WTC11 (cell line): ENCODE results near the gene IFRD1.

ENCODE experiments used
- CTCF ChIP-seq: fragments of 200-600 bp; IDR thresholded peaks from 2 replicates; pipeline ENCODE4 v1.8.0; 2022; ENCODE audit warnings: antibody characterized with exemption
- ESRRA ChIP-seq: sonication (generic); formaldehyde crosslinking; IDR thresholded peaks from 2 replicates; pipeline ENCODE4 v1.8.1; 2022; ENCODE audit warnings: mild to moderate bottlenecking, missing genetic modification reagents, borderline replicate concordance
- HMGXB4 ChIP-seq: sonication (generic); formaldehyde crosslinking; IDR thresholded peaks from 2 replicates; pipeline ENCODE4 v1.8.1; 2023; ENCODE audit warnings: mild to moderate bottlenecking, moderate library complexity, missing genetic modification reagents
- MAX ChIP-seq: sonication (generic); formaldehyde crosslinking; IDR thresholded peaks from 2 replicates; pipeline ENCODE4 v1.8.0; 2022; ENCODE audit warnings: mild to moderate bottlenecking, missing genetic modification reagents
- PRRX2 ChIP-seq: fragments of 250-450 bp; sonication (Bioruptor Pico); IDR thresholded peaks from 2 replicates; pipeline ENCODE4 v1.8.0; 2021; ENCODE audit warnings: mild to moderate bottlenecking
- SMAD3 ChIP-seq: sonication (generic); formaldehyde crosslinking; IDR thresholded peaks from 2 replicates; pipeline ENCODE4 v1.8.0; 2022; ENCODE audit warnings: missing genetic modification reagents, mild to moderate bottlenecking, borderline replicate concordance
- ZBTB21 ChIP-seq: sonication (generic); formaldehyde crosslinking; IDR thresholded peaks from 2 replicates; pipeline ENCODE4 v1.8.1; 2023; ENCODE audit warnings: mild to moderate bottlenecking, missing genetic modification reagents, borderline replicate concordance
- ZSCAN18 ChIP-seq: fragments of 250-450 bp; sonication (Bioruptor Pico); IDR thresholded peaks from 2 replicates; pipeline ENCODE4 v2.1.2; 2022; ENCODE audit warnings: mild to moderate bottlenecking, moderate library complexity

- TF ChIP-seq PRRX2 (CRISPR knock-in tag): no peak
- no peak for TF ChIP-seq SMAD3 (CRISPR knock-in tag)
- no peak for TF ChIP-seq HMGXB4
- TF ChIP-seq CTCF: no peak
- TF ChIP-seq ZBTB21: no peak
- TF ChIP-seq ZSCAN18 (CRISPR knock-in tag): no peak
- no peak for TF ChIP-seq MAX (CRISPR knock-in tag)
- TF ChIP-seq ESRRA: no peak
Measured at GRCh38 chr7:112427984-112428383, 22.3 kb upstream of the IFRD1 start.
